Nephron progenitor cell (in vitro differentiated cells): ENCODE measurements around the gene DCLK3.

Source experiments
- DNase-seq: peaks from one replicate; pipeline ENCODE4 v3.0.0; 2021
- H3K27ac Mint-ChIP-seq: 2 replicates; pipeline ENCODE4 v1.8.0; 2021; ENCODE audit warnings: mild to moderate bottlenecking, moderate library complexity, mixed read lengths
- H3K27me3 Mint-ChIP-seq: 2 replicates; pipeline ENCODE4 v1.8.0; 2021; ENCODE audit warnings: mild to moderate bottlenecking, low read depth, mixed read lengths; ENCODE audit not compliant: poor library complexity
- H3K36me3 Mint-ChIP-seq: 2 replicates; pipeline ENCODE4 v1.8.0; 2021; ENCODE audit warnings: low read depth, mixed read lengths
- H3K4me1 Mint-ChIP-seq: 2 replicates; pipeline ENCODE4 v1.8.0; 2021; ENCODE audit warnings: mixed read lengths
- H3K4me3 Mint-ChIP-seq: 2 replicates; pipeline ENCODE4 v1.8.0; 2021; ENCODE audit warnings: mild to moderate bottlenecking, moderate library complexity, mixed read lengths
- H3K9me3 Mint-ChIP-seq: 2 replicates; pipeline ENCODE4 v1.8.0; 2021; ENCODE audit warnings: mild to moderate bottlenecking, moderate library complexity, mixed read lengths
- TF ChIP-seq, protein P1 (sequence below): fragments of 200-600 bp; sonication (generic); IDR thresholded peaks from 2 replicates; pipeline ENCODE4 v1.5.0; 2021; ENCODE audit warnings: antibody characterized with exemption

The DCLK3 gene

DNA sequence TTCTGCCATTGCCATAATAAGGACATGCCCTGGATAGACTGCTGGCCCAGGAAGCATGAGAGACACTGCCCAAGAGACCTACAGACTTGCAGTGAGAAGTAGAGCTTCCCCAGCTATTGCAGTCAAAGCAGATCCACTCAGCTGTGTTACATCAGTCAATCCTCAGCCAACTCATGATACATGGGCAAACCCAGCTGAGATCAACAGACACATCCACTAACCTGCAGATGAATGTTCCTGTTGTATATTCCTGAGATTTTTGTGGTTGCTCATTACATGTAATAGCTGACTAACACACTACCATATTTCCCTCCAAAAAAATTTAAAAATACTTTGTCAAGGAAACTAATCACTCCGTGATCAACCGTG lies 68.6 kb downstream of the DCLK3 start:
- Mint-ChIP-seq H3K27ac (no peak overlapping the region), H3K4me3 (no peak overlapping the region), H3K36me3 (no peaks in the 10 kb centered on the region), H3K4me1 (no peaks in the 10 kb centered on the region), H3K9me3 (peaks cover 15% of the 10 kb centered on the region), H3K27me3 (peaks cover 7% of the 10 kb centered on the region)
- DNase-seq, result no peak
- TF ChIP-seq, protein P1, sequence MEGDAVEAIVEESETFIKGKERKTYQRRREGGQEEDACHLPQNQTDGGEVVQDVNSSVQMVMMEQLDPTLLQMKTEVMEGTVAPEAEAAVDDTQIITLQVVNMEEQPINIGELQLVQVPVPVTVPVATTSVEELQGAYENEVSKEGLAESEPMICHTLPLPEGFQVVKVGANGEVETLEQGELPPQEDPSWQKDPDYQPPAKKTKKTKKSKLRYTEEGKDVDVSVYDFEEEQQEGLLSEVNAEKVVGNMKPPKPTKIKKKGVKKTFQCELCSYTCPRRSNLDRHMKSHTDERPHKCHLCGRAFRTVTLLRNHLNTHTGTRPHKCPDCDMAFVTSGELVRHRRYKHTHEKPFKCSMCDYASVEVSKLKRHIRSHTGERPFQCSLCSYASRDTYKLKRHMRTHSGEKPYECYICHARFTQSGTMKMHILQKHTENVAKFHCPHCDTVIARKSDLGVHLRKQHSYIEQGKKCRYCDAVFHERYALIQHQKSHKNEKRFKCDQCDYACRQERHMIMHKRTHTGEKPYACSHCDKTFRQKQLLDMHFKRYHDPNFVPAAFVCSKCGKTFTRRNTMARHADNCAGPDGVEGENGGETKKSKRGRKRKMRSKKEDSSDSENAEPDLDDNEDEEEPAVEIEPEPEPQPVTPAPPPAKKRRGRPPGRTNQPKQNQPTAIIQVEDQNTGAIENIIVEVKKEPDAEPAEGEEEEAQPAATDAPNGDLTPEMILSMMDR, result no peak

DNA sequence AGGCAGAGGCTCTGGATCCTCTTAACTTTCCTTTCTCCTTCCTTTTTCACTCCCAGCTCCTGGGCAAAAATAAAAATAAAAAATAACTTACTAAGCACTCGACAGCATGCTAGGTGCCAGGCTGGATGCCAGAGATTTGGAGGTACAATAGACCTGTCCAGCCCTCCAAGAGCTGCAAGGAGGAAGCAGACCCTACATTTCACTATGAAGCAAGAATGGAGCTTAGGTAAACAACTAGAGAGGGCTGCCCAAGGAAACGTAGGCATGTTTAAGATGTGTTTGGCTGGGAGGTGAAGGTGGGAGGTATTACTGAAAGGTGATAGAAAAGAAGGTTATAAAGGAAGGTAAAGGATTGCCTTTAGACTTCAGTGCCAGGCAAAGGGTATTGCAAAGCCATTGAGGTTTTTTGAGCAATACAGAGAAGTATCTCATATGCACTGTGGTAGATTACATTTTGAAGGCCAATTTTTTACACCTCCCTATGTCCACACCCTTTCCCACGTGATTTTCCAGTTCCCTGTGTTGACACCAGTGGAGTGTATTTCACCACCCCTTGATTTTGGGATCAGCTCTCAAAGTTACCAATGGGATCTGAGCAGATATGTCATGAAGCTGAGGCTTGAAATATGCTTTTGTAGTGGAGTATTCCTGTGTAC lies 69.1 kb downstream of the DCLK3 start:
- no peak overlapping the region for H3K27ac Mint-ChIP-seq
- H3K9me3 Mint-ChIP-seq, result peaks cover 15% of the 10 kb centered on the region
- no peaks in the 10 kb centered on the region for H3K36me3 Mint-ChIP-seq
- H3K4me1 Mint-ChIP-seq, result no peaks in the 10 kb centered on the region
- no peak for DNase-seq
- TF ChIP-seq, protein P1, result no peak
- H3K4me3 Mint-ChIP-seq, result no peak overlapping the region
- H3K27me3 Mint-ChIP-seq, result peaks cover 7% of the 10 kb centered on the region

DNA sequence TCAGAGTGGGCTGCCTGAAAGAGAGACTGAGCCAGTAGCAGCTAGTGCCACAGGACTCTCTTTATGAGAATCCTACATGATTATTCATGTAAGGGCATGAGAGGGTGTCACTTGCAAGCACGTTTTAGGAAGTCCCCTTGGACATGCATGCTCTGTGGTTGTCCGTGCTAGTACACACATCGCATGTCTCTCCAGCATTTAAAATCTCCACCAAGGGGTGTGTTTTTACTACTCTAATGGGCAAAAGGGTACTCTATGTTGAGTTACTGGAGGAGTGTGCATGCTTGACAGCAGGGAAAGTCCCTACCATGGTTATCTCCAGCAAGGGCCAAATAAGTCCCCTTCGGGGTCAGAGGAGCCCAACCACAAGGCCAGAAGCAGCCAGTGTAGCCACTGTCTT lies 70.7 kb downstream of the DCLK3 start:
- no peak overlapping the region for H3K4me3 Mint-ChIP-seq

DNA sequence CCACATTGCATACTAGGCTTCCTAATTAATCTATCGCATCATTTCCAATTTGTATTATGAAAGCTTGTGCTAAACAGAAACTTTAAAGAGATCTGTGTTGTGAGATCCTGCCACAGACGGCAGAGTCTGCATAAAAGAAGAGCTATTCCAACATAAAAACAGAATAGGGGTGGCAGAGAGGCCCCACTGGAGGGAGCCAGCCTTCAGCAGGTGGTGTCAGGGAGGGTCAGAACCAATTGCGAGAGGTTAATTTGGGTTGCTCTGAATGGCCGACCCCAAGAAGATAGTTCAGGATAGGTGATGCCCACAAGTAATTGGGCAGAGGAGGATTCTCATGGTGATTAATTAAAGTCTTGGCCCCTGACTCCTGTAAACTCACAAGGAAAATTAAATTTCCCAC lies 74.8 kb downstream of the DCLK3 start:
- TF ChIP-seq, protein P1, result no peak
- Mint-ChIP-seq H3K9me3 (peaks cover 15% of the 10 kb centered on the region), H3K4me3 (no peak overlapping the region), H3K27ac (no peak overlapping the region), H3K36me3 (no peaks in the 10 kb centered on the region), H3K4me1 (no peaks in the 10 kb centered on the region), H3K27me3 (peaks cover 2% of the 10 kb centered on the region)
- no peak for DNase-seq

More for the DNA sequence above, 70.7 kb downstream of the DCLK3 start:
- TF ChIP-seq, protein P1, result no peak
- H3K27ac Mint-ChIP-seq, result no peak overlapping the region
- peaks cover 15% of the 10 kb centered on the region for H3K9me3 Mint-ChIP-seq
- no peaks in the 10 kb centered on the region for H3K4me1 Mint-ChIP-seq
- no peaks in the 10 kb centered on the region for H3K36me3 Mint-ChIP-seq
- no peak for DNase-seq
- H3K27me3 Mint-ChIP-seq, result peaks cover 7% of the 10 kb centered on the region

DNA sequence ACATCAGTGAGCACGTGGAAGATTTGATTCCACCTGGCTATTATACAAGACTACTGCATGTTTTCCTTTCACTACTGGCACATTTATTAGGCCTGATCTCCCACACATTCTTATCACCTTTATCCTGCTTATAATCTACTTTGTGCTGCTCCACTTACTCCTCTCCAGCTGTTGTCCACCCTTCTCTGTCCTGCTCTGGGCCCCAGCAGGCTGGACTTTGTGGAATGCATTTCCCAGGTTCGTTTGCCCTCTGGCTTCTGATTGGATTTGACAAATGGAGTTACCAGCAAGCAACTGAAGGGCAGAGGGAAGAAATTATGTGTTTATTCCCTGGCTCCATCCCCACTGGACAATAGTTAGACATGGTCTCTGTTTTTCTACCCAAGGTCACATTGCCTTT lies 75.5 kb downstream of the DCLK3 start:
- H3K4me3 Mint-ChIP-seq, result no peak overlapping the region

DNA sequence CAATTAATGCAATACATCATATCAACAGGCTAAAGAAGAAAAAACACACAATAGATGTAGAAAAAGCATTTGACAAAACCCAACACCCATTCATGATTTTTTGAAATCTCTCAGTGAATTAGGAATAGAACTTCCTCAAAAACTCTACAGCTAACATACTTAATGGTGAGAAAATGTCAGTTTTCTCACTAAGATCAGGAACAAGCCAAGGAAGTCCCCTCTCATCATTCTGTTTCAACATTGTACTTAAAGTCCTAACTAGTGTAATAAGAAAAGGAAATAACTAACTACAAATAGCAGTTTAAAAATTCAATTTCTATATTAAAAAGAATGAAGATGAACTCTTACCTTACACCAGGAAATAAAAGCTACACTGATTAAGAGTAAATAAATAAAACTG lies 77.8 kb downstream of the DCLK3 start:
- Mint-ChIP-seq H3K9me3 (peaks cover 4% of the 10 kb centered on the region), H3K4me3 (no peak overlapping the region), H3K4me1 (no peaks in the 10 kb centered on the region), H3K27me3 (peaks cover 1% of the 10 kb centered on the region), H3K36me3 (no peaks in the 10 kb centered on the region), H3K27ac (no peak overlapping the region)
- TF ChIP-seq, protein P1, result no peak
- no peak for DNase-seq

More for the DNA sequence above, 75.5 kb downstream of the DCLK3 start:
- TF ChIP-seq, protein P1, result no peak
- H3K27ac Mint-ChIP-seq, result no peak overlapping the region
- no peaks in the 10 kb centered on the region for H3K27me3 Mint-ChIP-seq
- H3K9me3 Mint-ChIP-seq, result peaks cover 12% of the 10 kb centered on the region
- DNase-seq, result no peak
- no peaks in the 10 kb centered on the region for H3K4me1 Mint-ChIP-seq
- H3K36me3 Mint-ChIP-seq, result no peaks in the 10 kb centered on the region
